ENCODE data around the gene RET.

- TF ChIP-seq CREB1 (CRISPR knock-in tag; IDR thresholded peaks at IDR 0.05): no peak
- TF ChIP-seq, protein P1, sequence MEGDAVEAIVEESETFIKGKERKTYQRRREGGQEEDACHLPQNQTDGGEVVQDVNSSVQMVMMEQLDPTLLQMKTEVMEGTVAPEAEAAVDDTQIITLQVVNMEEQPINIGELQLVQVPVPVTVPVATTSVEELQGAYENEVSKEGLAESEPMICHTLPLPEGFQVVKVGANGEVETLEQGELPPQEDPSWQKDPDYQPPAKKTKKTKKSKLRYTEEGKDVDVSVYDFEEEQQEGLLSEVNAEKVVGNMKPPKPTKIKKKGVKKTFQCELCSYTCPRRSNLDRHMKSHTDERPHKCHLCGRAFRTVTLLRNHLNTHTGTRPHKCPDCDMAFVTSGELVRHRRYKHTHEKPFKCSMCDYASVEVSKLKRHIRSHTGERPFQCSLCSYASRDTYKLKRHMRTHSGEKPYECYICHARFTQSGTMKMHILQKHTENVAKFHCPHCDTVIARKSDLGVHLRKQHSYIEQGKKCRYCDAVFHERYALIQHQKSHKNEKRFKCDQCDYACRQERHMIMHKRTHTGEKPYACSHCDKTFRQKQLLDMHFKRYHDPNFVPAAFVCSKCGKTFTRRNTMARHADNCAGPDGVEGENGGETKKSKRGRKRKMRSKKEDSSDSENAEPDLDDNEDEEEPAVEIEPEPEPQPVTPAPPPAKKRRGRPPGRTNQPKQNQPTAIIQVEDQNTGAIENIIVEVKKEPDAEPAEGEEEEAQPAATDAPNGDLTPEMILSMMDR (IDR thresholded peaks at IDR 0.05): no peak
- TF ChIP-seq SMAD4 (CRISPR knock-in tag; IDR thresholded peaks at IDR 0.05): no peak
- TF ChIP-seq ESRRA (CRISPR knock-in tag; IDR thresholded peaks at IDR 0.05; ENCODE audit: borderline replicate concordance): no peak
- no peak for TF ChIP-seq TP53 (CRISPR knock-in tag; IDR thresholded peaks at IDR 0.05)
- no peak for TF ChIP-seq ZNF532 (CRISPR knock-in tag; IDR thresholded peaks at IDR 0.05; ENCODE audit: borderline replicate concordance)
- no peak for TF ChIP-seq ETV6 (CRISPR knock-in tag; IDR thresholded peaks at IDR 0.05)
- TF ChIP-seq MAX (CRISPR knock-in tag; IDR thresholded peaks at IDR 0.05): no peak
- no peak for TF ChIP-seq FOXP1 (CRISPR knock-in tag; IDR thresholded peaks at IDR 0.05; ENCODE audit: borderline replicate concordance)
- TF ChIP-seq ZBTB21 (CRISPR knock-in tag; IDR thresholded peaks at IDR 0.05; ENCODE audit: borderline replicate concordance): no peak
These were observed 16.6 kb upstream of the RET start for GRCh38 chr10:43060291-43060690.
